Measurements from ENCODE around the gene INHBC.
"Not testable (repeated sequence)": the region's sequence is repeated elsewhere in the genome, so short reads cannot be mapped to it uniquely, and the experiment has no call there.

INHBC gene

DNA sequence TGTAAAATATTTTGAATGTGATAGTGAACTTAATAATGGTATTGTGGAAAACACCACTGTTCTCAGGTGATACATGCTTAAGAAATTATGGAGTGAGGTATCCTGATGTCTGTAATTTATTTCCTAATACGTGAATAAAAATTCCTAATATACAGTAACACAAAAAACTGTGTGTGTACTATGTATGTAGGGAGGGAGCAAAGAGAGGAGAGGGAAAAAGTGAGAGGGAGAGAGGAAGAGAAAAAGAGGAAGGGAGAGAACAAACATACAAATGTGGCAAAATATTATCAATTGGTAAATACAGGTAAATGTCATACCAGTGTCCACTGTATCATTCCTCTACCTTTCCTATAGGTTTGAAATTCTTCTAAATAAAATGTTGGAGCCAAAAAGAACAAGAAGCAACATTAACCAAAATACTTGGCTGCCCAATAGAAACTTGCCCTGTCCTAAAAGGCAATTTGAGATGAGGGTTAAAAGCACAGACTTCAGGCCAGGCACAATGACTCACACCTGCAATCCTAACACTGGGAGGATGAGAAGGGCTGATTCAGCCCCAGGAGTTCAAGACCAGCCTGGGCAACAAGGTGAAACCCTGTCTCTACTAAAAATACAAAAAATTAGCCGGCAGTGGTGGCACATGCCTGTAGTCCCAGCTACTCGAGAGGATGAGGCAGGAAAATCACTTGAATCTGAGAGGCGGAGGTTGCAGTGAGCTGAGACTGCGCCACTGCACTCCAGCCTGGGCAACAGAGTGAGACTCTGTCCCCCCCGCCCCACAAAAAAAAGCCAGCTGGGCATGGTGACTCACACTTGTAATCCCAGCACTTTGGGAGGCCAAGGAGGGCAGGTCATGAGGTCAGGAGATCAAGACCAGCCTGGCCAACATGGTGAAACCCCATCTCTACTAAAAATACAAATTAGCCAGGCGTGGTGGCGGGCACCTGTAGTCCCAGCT lies 18.3 kb upstream of the INHBC start:
- Mint-ChIP-seq H3K36me3 (peaks cover 3% of the 10 kb centered on the region), H3K4me3 (no peak overlapping the region), H3K27ac (no peak overlapping the region), H3K27me3 (no peaks in the 10 kb centered on the region), H3K4me1 (ENCODE audit: low read depth) (peaks cover 49% of the 10 kb centered on the region), H3K9me3 (ENCODE audit: low read depth) (no peaks in the 10 kb centered on the region)

DNA sequence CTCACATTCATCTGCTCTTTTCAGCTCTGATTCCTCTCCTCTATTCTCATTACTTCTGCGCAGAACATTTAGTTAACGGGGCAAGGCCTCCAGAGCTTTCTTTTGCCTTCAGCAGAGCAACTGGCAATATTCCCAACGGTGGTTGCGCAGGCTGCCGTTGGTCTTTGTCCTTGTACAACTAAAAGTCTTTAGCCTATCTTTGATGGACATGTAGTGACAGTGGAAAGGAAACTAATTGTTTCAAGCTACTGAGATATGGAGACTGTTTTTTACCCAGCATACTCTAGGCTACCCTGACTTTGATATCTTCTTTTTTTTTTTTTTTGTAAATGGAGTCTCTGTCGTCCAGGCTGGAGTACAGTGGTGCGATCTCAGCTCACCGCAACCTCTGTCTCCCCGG lies 16.3 kb upstream of the INHBC start:
- peaks cover 46% of the 10 kb centered on the region for H3K4me1 Mint-ChIP-seq (ENCODE audit: low read depth)
- H3K27me3 Mint-ChIP-seq, result no peaks in the 10 kb centered on the region
- peaks cover 3% of the 10 kb centered on the region for H3K36me3 Mint-ChIP-seq
- no peaks in the 10 kb centered on the region for H3K9me3 Mint-ChIP-seq (ENCODE audit: low read depth)
- peak overlapping the region; percentile 36 for H3K27ac Mint-ChIP-seq
- H3K4me3 Mint-ChIP-seq, result no peak overlapping the region

DNA sequence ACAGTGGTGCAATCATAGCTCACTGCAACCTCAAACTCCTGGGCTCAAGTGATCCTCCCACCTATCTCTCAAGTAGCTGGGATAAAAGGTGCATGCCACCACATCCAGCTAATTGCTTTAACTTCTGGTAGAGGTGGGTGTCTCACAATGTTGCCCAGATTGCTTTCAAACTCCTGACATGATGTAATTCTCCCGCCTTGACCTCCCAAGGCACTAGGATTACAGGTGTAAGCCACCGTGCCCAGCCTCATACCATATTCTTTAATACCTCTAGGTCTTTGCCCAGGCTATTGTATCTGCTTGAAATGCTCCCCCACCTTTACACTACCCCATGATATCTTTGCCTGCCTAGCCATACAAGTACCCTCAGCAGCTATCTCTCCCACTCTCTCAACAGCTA lies 15.1 kb upstream of the INHBC start:
- H3K27me3 Mint-ChIP-seq, result no peaks in the 10 kb centered on the region
- H3K27ac Mint-ChIP-seq, result no peak overlapping the region
- no peak overlapping the region for H3K4me3 Mint-ChIP-seq
- no peaks in the 10 kb centered on the region for H3K9me3 Mint-ChIP-seq (ENCODE audit: low read depth)
- peaks cover 6% of the 10 kb centered on the region for H3K36me3 Mint-ChIP-seq
- H3K4me1 Mint-ChIP-seq (ENCODE audit: low read depth), result peaks cover 49% of the 10 kb centered on the region

DNA sequence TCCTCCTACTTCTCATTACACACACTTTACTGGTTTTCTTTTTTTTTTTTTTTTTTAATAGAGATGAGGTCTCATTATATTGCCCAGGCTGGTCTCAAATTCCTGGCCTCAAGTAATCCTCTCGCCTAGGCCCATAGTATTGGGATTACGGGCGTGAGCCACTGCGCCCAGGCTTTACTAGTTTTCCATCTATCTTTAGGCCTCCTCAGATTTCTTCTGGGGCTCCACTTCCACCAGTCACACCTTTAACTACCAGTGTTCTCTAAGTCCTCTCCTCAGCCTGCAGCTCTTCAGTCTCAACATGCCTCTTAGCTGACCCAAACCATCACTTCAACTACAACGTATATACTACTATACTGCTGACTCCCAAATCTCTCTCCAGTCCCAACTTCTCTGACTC lies 14.1 kb upstream of the INHBC start:
- peaks cover 6% of the 10 kb centered on the region for H3K36me3 Mint-ChIP-seq
- H3K27ac Mint-ChIP-seq, result no peak overlapping the region
- no peak overlapping the region for H3K4me3 Mint-ChIP-seq
- H3K9me3 Mint-ChIP-seq (ENCODE audit: low read depth), result no peaks in the 10 kb centered on the region
- H3K27me3 Mint-ChIP-seq, result no peaks in the 10 kb centered on the region
- H3K4me1 Mint-ChIP-seq (ENCODE audit: low read depth), result peaks cover 43% of the 10 kb centered on the region

DNA sequence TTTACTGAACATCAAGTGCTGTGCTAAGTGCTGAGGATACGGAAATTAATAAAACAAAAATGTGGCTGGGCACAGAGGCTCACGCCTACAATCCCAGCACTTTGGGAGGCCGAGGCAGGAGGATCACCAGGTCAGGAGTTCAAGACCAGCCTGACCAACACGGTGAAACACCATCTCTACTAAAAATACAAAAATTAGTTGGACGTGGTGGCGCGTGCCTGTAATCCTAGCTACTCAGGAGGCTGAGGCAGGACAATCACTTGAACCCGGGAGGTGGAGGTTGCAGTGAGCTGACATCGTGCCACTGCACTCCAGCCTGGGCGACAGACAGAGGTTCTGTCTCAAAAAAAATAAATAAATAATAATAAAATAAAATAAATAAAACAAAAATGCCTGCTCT lies 7.6 kb upstream of the INHBC start:
- not testable (repeated sequence) for H3K4me3 Mint-ChIP-seq; H3K9me3 Mint-ChIP-seq (ENCODE audit: low read depth); H3K36me3 Mint-ChIP-seq; H3K27me3 Mint-ChIP-seq
- H3K4me1 Mint-ChIP-seq (ENCODE audit: low read depth), result peaks cover 43% of the 10 kb centered on the region
- peak overlapping the region; percentile 70 for H3K27ac Mint-ChIP-seq

DNA sequence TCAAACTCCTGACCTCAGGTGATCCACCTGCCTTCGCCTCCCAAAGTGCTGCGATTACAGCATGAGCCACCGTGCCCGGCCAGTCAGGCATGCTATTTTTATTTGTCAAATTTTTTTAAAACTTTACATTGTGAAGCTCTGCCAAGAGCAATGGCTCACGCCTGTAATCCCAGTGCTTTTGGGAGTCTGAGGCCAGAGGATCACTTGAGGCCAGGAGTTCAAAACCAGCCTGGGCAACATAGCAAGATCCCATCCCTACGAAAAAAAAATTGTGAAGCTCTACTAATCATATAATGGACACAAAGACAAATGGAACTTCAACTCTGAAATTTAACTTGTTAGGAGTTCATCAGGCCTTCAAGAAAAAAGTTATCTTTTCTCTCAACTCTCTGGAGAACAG lies 5.6 kb upstream of the INHBC start:
- H3K27me3 Mint-ChIP-seq, result no peaks in the 10 kb centered on the region
- H3K36me3 Mint-ChIP-seq, result peaks cover 3% of the 10 kb centered on the region
- peaks cover 41% of the 10 kb centered on the region for H3K4me1 Mint-ChIP-seq (ENCODE audit: low read depth)
- H3K9me3 Mint-ChIP-seq (ENCODE audit: low read depth), result no peaks in the 10 kb centered on the region
- H3K4me3 Mint-ChIP-seq, result peak overlapping the region; percentile 99
- peak overlapping the region; percentile 91 for H3K27ac Mint-ChIP-seq

DNA sequence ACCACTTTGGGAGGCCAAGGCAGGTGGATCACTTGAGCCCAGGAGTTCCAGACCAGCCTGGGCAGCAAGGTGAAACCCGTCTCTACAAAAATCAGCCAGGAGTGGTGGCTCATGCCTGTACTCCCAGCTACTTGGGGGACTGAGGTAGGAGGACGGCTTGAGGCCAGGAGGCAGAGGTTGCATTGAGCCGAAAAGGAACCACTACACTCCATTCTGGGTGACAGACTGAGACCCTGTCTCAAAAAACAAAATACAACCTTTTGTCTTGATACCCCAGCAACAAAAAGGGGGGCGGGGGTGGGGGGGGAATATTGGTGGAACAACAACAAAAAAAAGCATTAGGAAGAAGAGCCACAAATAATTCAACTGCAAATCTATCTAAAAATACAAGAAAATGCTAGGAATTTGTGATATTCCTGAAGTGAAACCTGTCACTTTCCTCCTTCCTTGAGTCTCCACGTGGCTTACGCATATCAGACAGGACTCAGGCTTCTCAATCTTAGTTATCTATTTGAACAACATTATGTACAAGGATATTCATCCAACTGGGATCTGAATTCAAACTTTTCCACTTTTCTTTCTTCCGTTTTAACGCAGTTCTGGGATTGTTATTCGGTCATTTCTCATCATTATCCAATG lies 5.0 kb upstream of the INHBC start:
- Mint-ChIP-seq H3K36me3 (no peaks in the 10 kb centered on the region), H3K4me3 (peak overlapping the region; percentile 99), H3K9me3 (ENCODE audit: low read depth) (no peaks in the 10 kb centered on the region), H3K4me1 (ENCODE audit: low read depth) (peaks cover 38% of the 10 kb centered on the region), H3K27ac (peak overlapping the region; percentile 100), H3K27me3 (no peaks in the 10 kb centered on the region)

DNA sequence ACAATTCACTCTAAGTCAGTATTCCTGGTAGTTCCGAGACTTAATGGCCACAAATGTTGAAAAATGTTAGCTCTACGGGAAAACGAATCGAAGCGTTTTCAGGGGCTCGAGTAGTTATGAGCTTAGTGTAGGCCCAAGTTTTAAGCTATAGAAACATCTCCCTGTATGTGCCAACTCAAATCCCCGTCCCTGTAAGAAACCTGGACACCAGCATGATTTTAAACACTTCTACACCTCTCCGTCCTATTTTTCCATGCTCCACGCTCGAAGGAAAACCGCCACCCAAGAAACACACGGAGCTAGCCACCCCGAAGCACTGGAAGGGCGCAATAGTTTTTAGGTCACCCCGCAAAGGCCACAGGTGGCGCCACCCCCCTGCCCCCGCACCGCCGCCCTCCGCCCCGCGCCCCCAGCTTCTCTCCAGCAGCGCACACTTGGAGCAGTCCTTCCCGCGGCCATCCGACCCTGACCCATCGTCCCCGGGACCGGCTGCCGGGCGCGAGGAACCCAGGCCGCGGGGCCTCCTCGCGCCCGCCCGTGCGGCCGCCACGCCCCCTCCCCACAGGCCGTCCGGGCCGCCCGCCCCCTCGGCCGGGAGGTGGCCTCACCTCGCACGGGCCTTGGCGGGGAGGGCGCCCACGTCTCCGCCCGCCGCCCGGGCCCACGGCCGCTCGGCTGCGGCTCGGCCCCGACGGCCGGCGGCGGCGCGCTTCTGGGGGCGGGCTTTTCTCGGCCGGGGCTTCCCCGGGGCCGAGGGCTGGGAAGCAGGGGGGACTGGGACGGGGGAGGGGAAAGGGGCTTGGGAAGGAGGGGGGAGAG lies 4.3 kb upstream of the INHBC start:
- Mint-ChIP-seq H3K27me3 (no peaks in the 10 kb centered on the region), H3K4me3 (peak overlapping the region; percentile 99), H3K27ac (peak overlapping the region; percentile 100), H3K36me3 (no peaks in the 10 kb centered on the region), H3K4me1 (ENCODE audit: low read depth) (peaks cover 41% of the 10 kb centered on the region), H3K9me3 (ENCODE audit: low read depth) (no peaks in the 10 kb centered on the region)

DNA sequence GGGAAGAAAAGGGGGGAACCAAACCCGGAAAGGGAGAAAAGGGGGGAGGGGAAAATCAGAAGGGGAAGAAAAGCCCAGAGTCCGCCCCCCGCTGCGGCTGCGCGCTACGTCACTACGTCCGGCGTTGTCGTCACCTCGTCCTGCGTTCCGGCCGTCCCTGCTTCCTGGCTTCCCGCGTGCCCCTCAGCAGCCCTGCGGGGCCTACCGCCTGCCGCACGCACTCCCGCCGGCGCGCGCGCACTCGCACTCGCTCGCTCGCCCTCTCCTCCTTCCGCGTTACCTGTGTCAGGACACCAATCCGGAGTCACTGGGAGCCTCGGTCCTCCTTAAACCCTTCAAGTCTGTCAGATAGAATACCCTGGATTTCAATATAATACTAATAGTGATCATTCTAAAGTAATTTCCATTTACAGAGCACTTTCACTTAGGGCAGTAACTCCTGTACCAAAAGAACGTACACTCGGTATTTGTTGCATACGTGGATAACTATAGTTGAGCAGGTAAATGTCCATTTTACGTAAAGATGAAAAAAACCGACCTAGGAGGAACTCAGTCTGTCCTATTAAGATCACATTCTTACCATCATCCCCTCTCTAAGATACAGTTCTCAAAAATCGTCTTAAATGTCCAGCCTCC lies 3.5 kb upstream of the INHBC start, which contains the start of gene R3HDM2:
R3HDM2 (minus strand) TSS at position 113 of the 636 bp plus-strand sequence. CDS start 120,615 bp downstream, outside the sequence.
- no peaks in the 10 kb centered on the region for H3K36me3 Mint-ChIP-seq
- no peaks in the 10 kb centered on the region for H3K27me3 Mint-ChIP-seq
- H3K4me3 Mint-ChIP-seq, result peak within 1 kb of the TSS; percentile 99
- H3K27ac Mint-ChIP-seq, result peak within 1 kb of the TSS; percentile 100
- H3K9me3 Mint-ChIP-seq (ENCODE audit: low read depth), result no peaks in the 10 kb centered on the region
- peaks cover 41% of the 10 kb centered on the region for H3K4me1 Mint-ChIP-seq (ENCODE audit: low read depth)

DNA sequence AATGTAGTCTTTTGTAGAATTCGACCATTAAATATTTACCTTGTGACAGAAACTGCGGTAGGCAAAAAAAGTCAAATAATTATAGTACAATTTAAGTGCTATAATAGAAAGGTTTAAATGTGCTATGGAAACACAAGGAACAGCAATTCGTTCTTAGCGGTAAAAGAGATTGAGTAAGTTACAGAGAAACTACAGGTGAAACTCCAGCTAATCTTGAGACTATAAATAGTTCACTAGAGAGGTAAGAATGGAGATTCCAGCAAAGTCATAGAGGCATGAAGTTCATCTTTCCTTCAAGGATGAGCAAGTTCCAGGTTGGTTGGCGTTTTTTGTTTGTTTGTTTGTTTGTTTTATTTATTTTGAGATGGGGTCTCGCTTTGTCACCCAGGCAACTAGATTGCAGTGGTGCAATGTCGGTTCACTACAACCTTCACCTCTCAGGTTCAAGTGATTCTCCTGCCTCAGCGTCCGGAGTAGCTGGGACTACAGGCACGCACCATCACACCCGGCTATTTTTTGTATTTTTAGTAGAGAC lies 2.9 kb upstream of the INHBC start:
- peak overlapping the region; percentile 98 for H3K27ac Mint-ChIP-seq
- no peaks in the 10 kb centered on the region for H3K27me3 Mint-ChIP-seq

DNA sequence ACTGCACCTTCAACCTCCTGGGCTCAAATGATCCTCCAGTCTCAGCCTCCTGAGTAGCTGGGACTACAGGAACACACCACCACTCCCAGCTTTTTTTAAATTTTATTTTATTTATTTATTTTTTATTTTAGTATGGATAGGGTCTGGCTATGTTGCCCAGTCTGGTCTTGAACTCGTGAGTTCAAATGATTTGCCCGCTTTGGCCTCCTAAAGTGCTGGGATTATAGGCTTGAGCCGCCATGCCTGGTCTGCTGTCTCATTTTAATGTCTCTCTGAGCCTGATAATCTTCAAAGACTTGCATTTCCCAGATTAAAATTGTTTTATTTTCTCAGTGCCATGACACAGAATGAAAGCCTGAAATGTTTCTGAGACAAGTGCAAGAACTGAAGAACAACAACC lies 1.2 kb upstream of the INHBC start:
- Mint-ChIP-seq H3K27me3 (no peaks in the 10 kb centered on the region), H3K9me3 (ENCODE audit: low read depth) (no peaks in the 10 kb centered on the region), H3K4me3 (no peak overlapping the region), H3K36me3 (no peaks in the 10 kb centered on the region), H3K27ac (no peak overlapping the region), H3K4me1 (ENCODE audit: low read depth) (peaks cover 27% of the 10 kb centered on the region)

More for the DNA sequence above, 2.9 kb upstream of the INHBC start:
- H3K4me3 Mint-ChIP-seq, result peak overlapping the region; percentile 93
- H3K4me1 Mint-ChIP-seq (ENCODE audit: low read depth), result peaks cover 36% of the 10 kb centered on the region
- no peaks in the 10 kb centered on the region for H3K9me3 Mint-ChIP-seq (ENCODE audit: low read depth)
- no peaks in the 10 kb centered on the region for H3K36me3 Mint-ChIP-seq

DNA sequence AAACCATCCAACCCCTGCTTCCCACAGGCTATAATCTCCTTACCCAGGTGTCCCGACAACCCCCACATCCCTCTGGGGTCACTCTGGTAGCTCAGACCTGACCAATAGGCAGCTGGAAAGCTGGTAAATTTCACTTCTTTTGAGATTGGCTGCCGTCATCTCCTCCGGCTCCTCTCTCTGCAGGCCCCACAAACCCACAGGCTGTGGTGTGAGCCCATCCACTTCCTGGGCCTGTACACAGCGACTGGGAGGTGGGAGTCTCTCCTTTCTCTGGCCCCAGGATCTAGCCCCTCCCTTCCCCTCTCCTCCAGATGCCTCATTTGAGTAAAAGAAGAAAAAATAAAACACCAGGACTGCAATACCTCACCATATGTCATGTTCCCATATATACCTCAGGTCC lies 709 bp downstream of the INHBC start:
- H3K9me3 Mint-ChIP-seq (ENCODE audit: low read depth), result no peaks in the 10 kb centered on the region
- peaks cover 17% of the 10 kb centered on the region for H3K4me1 Mint-ChIP-seq (ENCODE audit: low read depth)
- H3K27me3 Mint-ChIP-seq, result no peaks in the 10 kb centered on the region
- peak overlapping the region; percentile 17 for H3K4me3 Mint-ChIP-seq
- H3K27ac Mint-ChIP-seq, result no peak overlapping the region
- no peaks in the 10 kb centered on the region for H3K36me3 Mint-ChIP-seq

DNA sequence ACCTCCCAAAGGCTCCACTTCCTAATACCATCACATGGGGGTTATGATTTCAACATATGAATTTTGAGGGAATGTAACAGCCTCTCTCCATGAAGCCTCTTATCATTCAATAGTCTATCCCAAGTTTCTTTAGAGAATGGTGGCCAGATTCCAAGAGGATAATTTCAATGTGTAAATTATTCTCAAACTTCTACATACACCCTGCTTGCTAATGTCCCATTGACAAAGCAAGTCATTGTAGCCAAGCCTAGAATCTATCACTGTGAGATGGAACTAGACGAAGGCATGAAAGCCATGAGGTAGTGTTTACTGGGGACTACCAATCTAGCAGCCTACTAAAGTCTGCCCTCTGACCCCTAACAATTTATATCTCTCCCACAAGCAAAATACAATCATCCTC lies 3.8 kb downstream of the INHBC start:
- peaks cover 5% of the 10 kb centered on the region for H3K4me1 Mint-ChIP-seq (ENCODE audit: low read depth)
- H3K27ac Mint-ChIP-seq, result no peak overlapping the region
- H3K4me3 Mint-ChIP-seq, result no peak overlapping the region
- no peaks in the 10 kb centered on the region for H3K9me3 Mint-ChIP-seq (ENCODE audit: low read depth)
- peaks cover 4% of the 10 kb centered on the region for H3K36me3 Mint-ChIP-seq
- H3K27me3 Mint-ChIP-seq, result peaks cover 3% of the 10 kb centered on the region

DNA sequence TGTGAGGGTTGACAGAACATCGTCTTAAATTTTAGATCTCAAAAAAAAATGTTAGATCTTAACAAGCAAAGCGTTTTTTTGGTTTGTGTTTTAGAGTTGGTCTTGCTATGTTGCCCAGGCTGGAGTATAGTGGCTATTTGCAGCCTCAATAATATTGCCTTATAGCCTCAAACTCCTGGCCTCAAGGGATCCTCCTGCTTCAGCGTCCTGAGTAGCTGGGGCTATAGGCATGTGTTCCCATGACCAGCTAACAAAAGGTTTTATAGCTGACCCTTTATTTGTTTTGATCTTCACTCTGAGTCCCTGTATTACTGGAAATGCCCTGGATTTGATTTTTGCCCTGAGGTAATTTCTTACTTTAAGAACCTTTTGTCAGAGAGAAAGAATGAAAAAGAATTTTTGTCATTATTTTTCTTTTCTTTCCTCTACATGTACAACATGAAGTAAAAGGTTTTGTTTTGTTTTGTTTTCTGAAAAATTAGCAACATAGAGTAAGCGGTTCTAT lies 5.2 kb downstream of the INHBC start:
- peaks cover 4% of the 10 kb centered on the region for H3K36me3 Mint-ChIP-seq
- no peaks in the 10 kb centered on the region for H3K9me3 Mint-ChIP-seq (ENCODE audit: low read depth)
- H3K4me3 Mint-ChIP-seq, result no peak overlapping the region
- peaks cover 5% of the 10 kb centered on the region for H3K4me1 Mint-ChIP-seq (ENCODE audit: low read depth)
- no peak overlapping the region for H3K27ac Mint-ChIP-seq
- peaks cover 3% of the 10 kb centered on the region for H3K27me3 Mint-ChIP-seq
